ENCODE results near the gene MAPRE3. TPM values are rescaled to one million over a fixed set of nuclear protein-coding genes. Genes with fewer than 3 reads are reported as not detected.

The MAPRE3 gene
- total RNA-seq, 6 experiments from 2014 or later, result 13.7 to 22.3 (median 17.3) TPM

DNA sequence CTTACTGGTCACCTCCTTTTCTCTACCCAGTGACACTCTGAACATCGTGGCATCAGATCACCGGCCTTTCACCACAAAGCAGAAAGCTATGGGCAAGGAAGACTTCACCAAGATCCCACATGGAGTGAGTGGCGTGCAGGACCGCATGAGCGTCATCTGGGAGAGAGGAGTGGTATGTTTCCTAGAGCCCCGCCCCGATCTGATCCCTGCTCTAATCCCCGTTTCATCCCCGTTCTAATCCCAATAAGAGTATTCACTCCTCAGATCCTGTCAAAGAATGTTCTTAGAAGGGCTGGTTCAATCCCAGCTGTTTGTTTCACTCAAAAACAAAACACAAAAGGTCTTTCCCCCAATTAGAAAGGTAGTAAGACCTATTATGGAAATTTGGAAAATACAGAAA lies 30.4 kb upstream of the MAPRE3 start:
- H3K36me3 ChIP-seq, result no peaks in the 10 kb centered on the region

GRCh38 chr2:26941486-26941885 lies 29.0 kb upstream of the MAPRE3 start:
- WGBS (ENCODE audit: insufficient coverage, low coverage, low lambda C conversion rate, missing lambda C conversion rate), result 80% methylated on average over 3 of the region's 3 CpGs
- no peak overlapping the region for H3K27ac ChIP-seq
- H3K9me3 ChIP-seq, result no peaks in the 10 kb centered on the region
- intact Hi-C loops (cut with DNase I), result loop anchor here in 1 of 2 donors (5.0 kb wide), 1 partner anchor 94 kb away; the partner anchor contains the start of gene DPYSL5
- H3K4me1 ChIP-seq, result no peaks in the 10 kb centered on the region
- no peak overlapping the region for H3K4me3 ChIP-seq
- H3K36me3 ChIP-seq, result no peaks in the 10 kb centered on the region
- TF ChIP-seq POLR2A (IDR thresholded peaks at IDR 0.05), result no peak
- TF ChIP-seq, protein P1, sequence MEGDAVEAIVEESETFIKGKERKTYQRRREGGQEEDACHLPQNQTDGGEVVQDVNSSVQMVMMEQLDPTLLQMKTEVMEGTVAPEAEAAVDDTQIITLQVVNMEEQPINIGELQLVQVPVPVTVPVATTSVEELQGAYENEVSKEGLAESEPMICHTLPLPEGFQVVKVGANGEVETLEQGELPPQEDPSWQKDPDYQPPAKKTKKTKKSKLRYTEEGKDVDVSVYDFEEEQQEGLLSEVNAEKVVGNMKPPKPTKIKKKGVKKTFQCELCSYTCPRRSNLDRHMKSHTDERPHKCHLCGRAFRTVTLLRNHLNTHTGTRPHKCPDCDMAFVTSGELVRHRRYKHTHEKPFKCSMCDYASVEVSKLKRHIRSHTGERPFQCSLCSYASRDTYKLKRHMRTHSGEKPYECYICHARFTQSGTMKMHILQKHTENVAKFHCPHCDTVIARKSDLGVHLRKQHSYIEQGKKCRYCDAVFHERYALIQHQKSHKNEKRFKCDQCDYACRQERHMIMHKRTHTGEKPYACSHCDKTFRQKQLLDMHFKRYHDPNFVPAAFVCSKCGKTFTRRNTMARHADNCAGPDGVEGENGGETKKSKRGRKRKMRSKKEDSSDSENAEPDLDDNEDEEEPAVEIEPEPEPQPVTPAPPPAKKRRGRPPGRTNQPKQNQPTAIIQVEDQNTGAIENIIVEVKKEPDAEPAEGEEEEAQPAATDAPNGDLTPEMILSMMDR (IDR thresholded peaks at IDR 0.05), result no peak
- peaks cover 0 to 4% of the 10 kb centered on the region in 2 donors for H3K27me3 ChIP-seq
- ATAC-seq, result no peak
- DNase-seq, result no peak

More for the DNA sequence above, 30.4 kb upstream of the MAPRE3 start:
- no peak for DNase-seq
- no peak for ATAC-seq
- Histone ChIP-seq H3K4me3 (no peak overlapping the region), H3K4me1 (no peaks in the 10 kb centered on the region), H3K27me3 (peaks cover 0 to 4% of the 10 kb centered on the region in 2 donors), H3K9me3 (no peaks in the 10 kb centered on the region), H3K27ac (no peak overlapping the region)
- TF ChIP-seq, protein P1 (IDR thresholded peaks at IDR 0.05), result no peak
- TF ChIP-seq POLR2A (IDR thresholded peaks at IDR 0.05), result no peak
- intact Hi-C loops (cut with DNase I), result loop anchor here in 1 of 2 donors (5.0 kb wide), 1 partner anchor 93 kb away; the partner anchor contains the start of gene DPYSL5
- WGBS (ENCODE audit: insufficient coverage, low coverage, low lambda C conversion rate, missing lambda C conversion rate), result 85% methylated on average over 9 of the region's 9 CpGs

GRCh38 chr2:26942543-26943295 lies 27.7 kb upstream of the MAPRE3 start:
- intact Hi-C loops (cut with DNase I), result loop anchor here in 1 of 2 donors (5.0 kb wide), 1 partner anchor 95 kb away; the partner anchor contains the start of gene DPYSL5

DNA sequence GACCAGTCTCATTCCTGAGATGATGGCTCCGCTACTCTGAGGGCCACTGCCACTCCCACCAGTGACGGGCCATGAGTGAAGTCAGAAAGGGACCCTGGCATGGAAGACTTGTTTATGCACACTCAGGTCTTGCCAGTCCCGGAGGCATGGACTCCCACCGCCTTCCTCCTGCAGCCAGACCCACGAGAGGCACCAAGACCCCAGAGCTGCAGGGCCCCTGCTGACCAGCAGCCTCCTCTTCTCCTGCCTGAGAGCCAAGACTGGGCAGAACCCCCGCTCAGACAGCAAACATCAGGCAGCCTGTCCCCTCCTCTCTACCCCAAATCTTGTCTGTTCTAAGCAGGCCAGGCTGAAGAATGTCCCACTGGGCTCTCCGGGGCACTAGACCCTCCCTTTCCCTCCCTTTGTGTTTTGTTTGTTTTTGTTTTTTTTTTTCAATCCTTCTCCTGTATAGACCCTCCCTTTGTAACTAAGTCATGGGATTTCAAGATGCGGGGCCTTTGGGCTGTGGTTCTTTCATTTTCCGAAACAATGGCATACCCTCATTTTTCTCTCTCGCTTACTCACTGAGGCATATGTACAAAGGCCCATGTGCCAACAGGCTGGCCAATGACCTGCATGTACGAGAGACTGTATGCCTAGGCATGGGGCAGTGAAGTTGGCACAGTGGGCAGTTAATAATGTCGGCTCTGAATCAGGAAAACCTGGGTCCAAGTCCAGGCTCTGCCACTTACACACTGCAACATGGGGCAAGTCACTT lies 24.3 kb upstream of the MAPRE3 start:
- Histone ChIP-seq H3K36me3 (no peaks in the 10 kb centered on the region), H3K27me3 (peaks cover 0 to 4% of the 10 kb centered on the region in 2 donors), H3K4me1 (no peaks in the 10 kb centered on the region), H3K4me3 (no peak overlapping the region), H3K9me3 (no peaks in the 10 kb centered on the region), H3K27ac (no peak overlapping the region)
- TF ChIP-seq, protein P1 (IDR thresholded peaks at IDR 0.05), result no peak
- TF ChIP-seq POLR2A (IDR thresholded peaks at IDR 0.05), result no peak
- ATAC-seq, result no peak
- intact Hi-C loops (cut with DNase I), result no loop called here
- WGBS (ENCODE audit: insufficient coverage, low coverage, low lambda C conversion rate, missing lambda C conversion rate), result 58% methylated on average over 6 of the region's 12 CpGs
- no peak for DNase-seq

More at GRCh38 chr2:26942543-26943295, 27.7 kb upstream of the MAPRE3 start:
- peak in 2 of 3 donors; percentile 53 to 70 for DNase-seq
- 20% methylated on average over 23 of the region's 28 CpGs for WGBS (ENCODE audit: insufficient coverage, low coverage, low lambda C conversion rate, missing lambda C conversion rate)
- TF ChIP-seq, protein P1 (IDR thresholded peaks at IDR 0.05), result peak; percentile 60 to 84 (median 81)
- TF ChIP-seq POLR2A (IDR thresholded peaks at IDR 0.05), result no peak
- peak; percentile 71 to 86 (median 78) for ATAC-seq
- no peaks in the 10 kb centered on the region for H3K4me1 ChIP-seq
- H3K27me3 ChIP-seq, result peaks cover 0 to 4% of the 10 kb centered on the region in 2 donors
- no peak overlapping the region for H3K4me3 ChIP-seq
- no peaks in the 10 kb centered on the region for H3K9me3 ChIP-seq
- no peaks in the 10 kb centered on the region for H3K36me3 ChIP-seq
- no peak overlapping the region for H3K27ac ChIP-seq

All from right lobe of liver (tissue), 6 donors.